GM23338 (cell line): Measurements from ENCODE around the gene TMEM140.

Source experiments
- JUNB ChIP-seq: IDR thresholded peaks from one replicate; pipeline ENCODE4 v1.6.1; 2016; ENCODE audit warnings: antibody characterized with exemption; ENCODE audit not compliant: unreplicated experiment
- TF ChIP-seq, protein P1 (sequence below), 2 experiments: fragments of 200-600 bp in 1 of 2; sonication (generic) in 1 of 2; conservative IDR thresholded peaks; 2 replicates each; pipeline versions ENCODE4 v1.5.1 to v1.6.1; 2016 to 2017; ENCODE audit warnings: antibody characterized with exemption in 2 of 2, low read depth in 2 of 2, mild to moderate bottlenecking in 2 of 2, moderate library complexity in 1 of 2

DNA sequence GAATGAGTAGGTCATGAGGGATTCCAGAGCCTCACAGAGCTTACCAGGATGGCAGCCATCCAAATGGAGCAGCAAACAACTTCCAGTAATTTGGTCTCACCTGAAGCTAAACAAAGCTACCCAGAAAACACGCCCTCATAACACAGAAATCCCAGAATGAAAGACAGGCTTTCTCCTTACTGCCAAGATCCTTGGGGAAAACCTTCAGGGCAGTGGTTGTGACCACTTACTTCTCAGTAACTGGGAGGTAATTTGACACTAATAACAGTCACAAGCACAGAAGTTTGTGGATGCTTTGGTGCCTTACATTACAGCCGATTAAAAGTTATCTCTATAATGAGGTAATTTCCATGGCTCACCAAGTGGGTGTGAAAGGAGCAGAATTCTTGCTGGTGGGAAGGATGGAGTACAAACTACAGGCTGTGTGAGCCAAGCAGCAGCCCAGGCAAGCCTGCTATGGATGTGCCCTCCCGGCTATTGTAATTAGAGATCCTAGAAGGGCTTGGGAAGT, 53.0 kb downstream of the TMEM140 start:
- TF ChIP-seq, protein P1, sequence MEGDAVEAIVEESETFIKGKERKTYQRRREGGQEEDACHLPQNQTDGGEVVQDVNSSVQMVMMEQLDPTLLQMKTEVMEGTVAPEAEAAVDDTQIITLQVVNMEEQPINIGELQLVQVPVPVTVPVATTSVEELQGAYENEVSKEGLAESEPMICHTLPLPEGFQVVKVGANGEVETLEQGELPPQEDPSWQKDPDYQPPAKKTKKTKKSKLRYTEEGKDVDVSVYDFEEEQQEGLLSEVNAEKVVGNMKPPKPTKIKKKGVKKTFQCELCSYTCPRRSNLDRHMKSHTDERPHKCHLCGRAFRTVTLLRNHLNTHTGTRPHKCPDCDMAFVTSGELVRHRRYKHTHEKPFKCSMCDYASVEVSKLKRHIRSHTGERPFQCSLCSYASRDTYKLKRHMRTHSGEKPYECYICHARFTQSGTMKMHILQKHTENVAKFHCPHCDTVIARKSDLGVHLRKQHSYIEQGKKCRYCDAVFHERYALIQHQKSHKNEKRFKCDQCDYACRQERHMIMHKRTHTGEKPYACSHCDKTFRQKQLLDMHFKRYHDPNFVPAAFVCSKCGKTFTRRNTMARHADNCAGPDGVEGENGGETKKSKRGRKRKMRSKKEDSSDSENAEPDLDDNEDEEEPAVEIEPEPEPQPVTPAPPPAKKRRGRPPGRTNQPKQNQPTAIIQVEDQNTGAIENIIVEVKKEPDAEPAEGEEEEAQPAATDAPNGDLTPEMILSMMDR (conservative IDR thresholded peaks at IDR 0.05; ENCODE audit: low read depth in 2 of 2), result no peak
- TF ChIP-seq JUNB, result no peak
